GM12878 (cell line): Measurements from ENCODE around the gene LSM14B. TPM values are rescaled to one million over a fixed set of nuclear protein-coding genes. Genes with fewer than 3 reads are reported as not detected.

Source experiments
- ATAC-seq: fragments of 200-7000 bp; cut with Tn5 transposase; 3 replicates; pipeline ENCODE4 v1.9.1; 2020; ENCODE audit warnings: mild to moderate bottlenecking, moderate library complexity
- BruUV-seq: library from RNA; stranded (reverse); fragments of 400-500 nt; replicated peaks from 2 replicates; lab custom pipeline; 2021; lab: Mats Ljungman, UMichigan
- CTCF ChIA-PET: fragments of 300-600 bp; sonication (Branson Sonifier 250); formaldehyde crosslinking; extraction: SDS; loops from one replicate; lab custom pipeline; 2021; ENCODE audit warnings: inconsistent platforms; lab: Yijun Ruan, JAX
- POLR2A ChIA-PET: fragments of 350-600 bp; formaldehyde crosslinking; extraction: SDS; loops from one replicate; lab custom pipeline; 2021; ENCODE audit warnings: inconsistent platforms; lab: Charles Lee
- RAD21 ChIA-PET: fragments of 300-600 bp; sonication (Branson Sonifier 250); formaldehyde crosslinking; loops from one replicate; lab custom pipeline; 2023; ENCODE audit warnings: antibody characterized with exemption; ENCODE audit not compliant: unreplicated experiment; lab: Charles Lee
- SMC1A ChIA-PET: fragments of 300-600 bp; sonication (Branson Sonifier 250); formaldehyde crosslinking; loops from one replicate; lab custom pipeline; 2023; ENCODE audit not compliant: unreplicated experiment, uncharacterized antibody; lab: Charles Lee
- DNase-seq: peaks from one replicate; pipeline ENCODE4 v3.0.0-alpha.2; 2011; ENCODE audit warnings: low read depth, low spot score
- FAIRE-seq: peaks from 3 replicates; lab custom pipeline; 2011; peaks lifted over from hg19 to GRCh38; lab: Jason Lieb, UNC
- H2AFZ ChIP-seq: 2 replicates; pipeline ENCODE4 v1.6.0; 2011; ENCODE audit warnings: low read depth, low read length, control low read depth; ENCODE audit not compliant: control insufficient read depth
- H3K27ac ChIP-seq: 2 replicates; pipeline ENCODE4 v1.5.1; 2011; ENCODE audit warnings: control low read depth; ENCODE audit not compliant: control insufficient read depth, insufficient read depth
- H3K27me3 ChIP-seq, 2 experiments: replicated peaks in 1 of 2; 2 replicates each; pipeline versions ENCODE4 v1.6.0 to v1.6.1; 2011; ENCODE audit warnings: low read length in 1 of 2; ENCODE audit not compliant: control insufficient read depth in 2 of 2, insufficient read depth in 2 of 2
- H3K36me3 ChIP-seq, 2 experiments: 2 replicates each; pipeline ENCODE4 v1.5.1; 2011; ENCODE audit warnings: low read length in 1 of 2; ENCODE audit not compliant: control insufficient read depth in 2 of 2, insufficient read depth in 2 of 2
- H3K4me1 ChIP-seq: 2 replicates; pipeline ENCODE4 v1.6.1; 2011; ENCODE audit warnings: mild to moderate bottlenecking, low read length, moderate library complexity, mixed read lengths; ENCODE audit not compliant: control insufficient read depth, insufficient read depth
- H3K4me2 ChIP-seq: 2 replicates; pipeline ENCODE4 v1.6.0; 2011; ENCODE audit warnings: control low read depth; ENCODE audit not compliant: control insufficient read depth, insufficient read depth
- H3K4me3 ChIP-seq: fragments of 200-600 bp; sonication (generic); 2 replicates; pipeline ENCODE4 v1.5.1; 2016
- H3K79me2 ChIP-seq: 2 replicates; pipeline ENCODE4 v1.6.0; 2011; ENCODE audit warnings: low read length; ENCODE audit not compliant: control insufficient read depth, insufficient read depth
- H3K9ac ChIP-seq: 2 replicates; pipeline ENCODE4 v1.8.0; 2011; ENCODE audit warnings: low read length, control low read depth, mixed read lengths; ENCODE audit not compliant: control insufficient read depth, insufficient read depth
- H3K9me3 ChIP-seq: replicated peaks from 3 replicates; pipeline ENCODE4 v1.5.1; 2011; ENCODE audit warnings: mild to moderate bottlenecking, low read length; ENCODE audit not compliant: control insufficient read depth, insufficient read depth
- H4K20me1 ChIP-seq: 2 replicates; pipeline ENCODE4 v1.6.0; 2011; ENCODE audit not compliant: control insufficient read depth, insufficient read depth
- BRCA1 ChIP-seq: IDR thresholded peaks from 2 replicates; pipeline ENCODE4 v1.6.1; 2011; ENCODE audit warnings: low read depth, low read length, improper control_type of control experiment
- CBFB ChIP-seq: IDR thresholded peaks from 2 replicates; pipeline ENCODE4 v1.6.1; 2016; ENCODE audit warnings: antibody characterized with exemption, low read depth
- CREB1 ChIP-seq: IDR thresholded peaks from 2 replicates; pipeline ENCODE4 v1.6.1; 2012; ENCODE audit warnings: low read depth, mild to moderate bottlenecking, inconsistent platforms
- JUNB ChIP-seq: IDR thresholded peaks from 2 replicates; pipeline ENCODE4 v1.6.1; 2016; ENCODE audit warnings: antibody characterized with exemption, mild to moderate bottlenecking
- NFYA ChIP-seq: IDR thresholded peaks from 2 replicates; pipeline ENCODE4 v1.6.1; 2011; ENCODE audit warnings: low read depth, mild to moderate bottlenecking, low read length, improper control_type of control experiment, borderline replicate concordance
- SP1 ChIP-seq: IDR thresholded peaks from one replicate; pipeline ENCODE4 v1.6.1; 2011; ENCODE audit warnings: low read depth, low read length
- STAT3 ChIP-seq: IDR thresholded peaks from 2 replicates; pipeline ENCODE4 v1.6.1; 2011; ENCODE audit warnings: low read depth, low read length, improper control_type of control experiment
- WGBS: methylation state at CpG from one replicate; pipeline ENCODE4 v1.1.6; 2016; ENCODE audit warnings: low lambda C conversion rate; ENCODE audit not compliant: insufficient replicate concordance, insufficient coverage; ENCODE audit errors: missing lambda C conversion rate; 5-methylcytosine and 5-hydroxymethylcytosine counted together
- in situ Hi-C: fragments of 300-500 bp; cut with MboI; formaldehyde crosslinking; loops from 9 replicates; pipeline ENCODE4 v1.14.3; 2018; ENCODE audit warnings: mixed read lengths
- intact Hi-C: fragments of 100-400 bp; cut with micrococcal nuclease; formaldehyde crosslinking; loops from one replicate; pipeline ENCODE4 v1.14.2; 2022; ENCODE audit not compliant: unreplicated experiment
- polyA plus RNA-seq, 11 experiments: library from polyadenylated mRNA; depleted of rRNA in 4 of 11; unstranded in 6 of 11; stranded (reverse) in 5 of 11; fragments of >200 nt; fragmentation: Nextera tagmentation in 4 of 11; fragmentation: Illumina TruSeq in 1 of 11; extraction: Ambion mirVana in 4 of 11; extraction: Trizol in 1 of 11; gene quantifications; 1 replicate in 1 of 11; 2 replicates in 10 of 11; pipeline versions ENCODE4 v1.2.1 to v1.2.3, GENCODE V29; 2011 to 2016; ENCODE audit warnings: inconsistent platforms in 2 of 11, missing spikeins in 2 of 11, low read depth in 1 of 11
- total RNA-seq, 4 experiments: library from RNA; depleted of rRNA in 3 of 4; stranded (reverse); fragments of >200 nt in 3 of 4; fragmentation: Illumina TruSeq in 1 of 4; extraction: Trizol in 1 of 4; gene quantifications; 2 replicates each; pipeline versions ENCODE4 v1.2.1 to v1.2.3, GENCODE V29; 2013 to 2021
- TF ChIP-seq, protein P1 (sequence below): fragments of 450-650 bp; IDR thresholded peaks from 2 replicates; pipeline ENCODE4 v1.6.1; 2016; ENCODE audit warnings: mild to moderate bottlenecking, moderate library complexity, borderline replicate concordance
- TF ChIP-seq, protein P2 (sequence below): IDR thresholded peaks from 2 replicates; pipeline ENCODE4 v1.6.1; 2012; ENCODE audit warnings: low read depth, low read length, improper control_type of control experiment

Gene LSM14B
- total and polyA plus RNA-seq, 10 of the 15 experiments (the other 5 are each of a cell fraction or from before 2014, with no cell fraction given) = 0.56 to 34.3 (median 15.6) TPM

DNA sequence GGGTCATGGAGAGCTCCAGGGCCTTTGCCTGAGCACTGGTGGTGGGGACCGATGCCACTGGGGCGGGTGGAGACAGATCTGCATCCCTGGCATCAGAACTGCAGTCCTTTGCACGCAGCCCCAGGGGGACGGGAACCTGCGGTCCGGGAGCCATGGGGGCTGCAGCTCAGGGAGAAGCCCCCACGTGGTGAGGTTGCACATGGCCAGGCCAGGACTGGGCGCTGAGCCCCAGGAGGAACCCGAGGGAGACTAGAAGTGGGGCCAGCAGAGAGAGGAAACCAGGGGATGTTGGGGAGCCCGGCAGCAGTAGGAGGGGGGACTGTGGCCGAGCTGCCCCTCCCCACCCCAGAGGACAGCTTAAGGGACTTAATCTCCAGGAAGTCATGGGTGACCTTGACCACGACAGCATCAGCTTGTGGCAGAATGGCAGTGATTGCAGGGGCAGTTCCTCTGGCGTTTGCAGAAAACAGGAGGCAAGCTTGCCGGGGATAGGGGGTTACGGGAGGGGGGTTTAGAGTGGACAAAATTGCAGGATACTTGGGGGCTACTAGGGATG is 18.0 kb upstream of the LSM14B start:
- H3K27ac ChIP-seq = no peak overlapping the region
- RAD21 ChIA-PET = no interaction called here
- H3K79me2 ChIP-seq = no peaks in the 10 kb centered on the region
- H3K9me3 ChIP-seq = peaks cover 11% of the 10 kb centered on the region; the same call in 1 of the 3 replicates
- intact Hi-C loops (no loop called here), in situ Hi-C loops (no loop called here)
- no peaks in the 10 kb centered on the region for H3K27me3 ChIP-seq
- 40% methylated on average over 15 of the region's 15 CpGs for WGBS
- FAIRE-seq (no peak), ATAC-seq (no peak), DNase-seq (no peak)
- CTCF ChIA-PET = no interaction called here
- H3K4me3 ChIP-seq = no peak overlapping the region
- H3K4me2 ChIP-seq = no peak overlapping the region
- H2AFZ ChIP-seq = no peak overlapping the region
- SMC1A ChIA-PET = no interaction called here
- no peak overlapping the region for H3K9ac ChIP-seq
- no peaks in the 10 kb centered on the region for H3K36me3 ChIP-seq
- no TSS peak for BruUV-seq
- POLR2A ChIA-PET = interaction anchor here (0.6 kb wide), 1 partner anchor 50 kb away, joined by 4 read pairs; no protein-coding TSS in a partner anchor
- H4K20me1 ChIP-seq = no peaks in the 10 kb centered on the region
- no peaks in the 10 kb centered on the region for H3K4me1 ChIP-seq
- no peak for TF ChIP-seq CBFB
- no peak for TF ChIP-seq STAT3
- no peak for TF ChIP-seq BRCA1
- no peak for TF ChIP-seq CREB1
- TF ChIP-seq NFYA = no peak
- TF ChIP-seq, protein P1, sequence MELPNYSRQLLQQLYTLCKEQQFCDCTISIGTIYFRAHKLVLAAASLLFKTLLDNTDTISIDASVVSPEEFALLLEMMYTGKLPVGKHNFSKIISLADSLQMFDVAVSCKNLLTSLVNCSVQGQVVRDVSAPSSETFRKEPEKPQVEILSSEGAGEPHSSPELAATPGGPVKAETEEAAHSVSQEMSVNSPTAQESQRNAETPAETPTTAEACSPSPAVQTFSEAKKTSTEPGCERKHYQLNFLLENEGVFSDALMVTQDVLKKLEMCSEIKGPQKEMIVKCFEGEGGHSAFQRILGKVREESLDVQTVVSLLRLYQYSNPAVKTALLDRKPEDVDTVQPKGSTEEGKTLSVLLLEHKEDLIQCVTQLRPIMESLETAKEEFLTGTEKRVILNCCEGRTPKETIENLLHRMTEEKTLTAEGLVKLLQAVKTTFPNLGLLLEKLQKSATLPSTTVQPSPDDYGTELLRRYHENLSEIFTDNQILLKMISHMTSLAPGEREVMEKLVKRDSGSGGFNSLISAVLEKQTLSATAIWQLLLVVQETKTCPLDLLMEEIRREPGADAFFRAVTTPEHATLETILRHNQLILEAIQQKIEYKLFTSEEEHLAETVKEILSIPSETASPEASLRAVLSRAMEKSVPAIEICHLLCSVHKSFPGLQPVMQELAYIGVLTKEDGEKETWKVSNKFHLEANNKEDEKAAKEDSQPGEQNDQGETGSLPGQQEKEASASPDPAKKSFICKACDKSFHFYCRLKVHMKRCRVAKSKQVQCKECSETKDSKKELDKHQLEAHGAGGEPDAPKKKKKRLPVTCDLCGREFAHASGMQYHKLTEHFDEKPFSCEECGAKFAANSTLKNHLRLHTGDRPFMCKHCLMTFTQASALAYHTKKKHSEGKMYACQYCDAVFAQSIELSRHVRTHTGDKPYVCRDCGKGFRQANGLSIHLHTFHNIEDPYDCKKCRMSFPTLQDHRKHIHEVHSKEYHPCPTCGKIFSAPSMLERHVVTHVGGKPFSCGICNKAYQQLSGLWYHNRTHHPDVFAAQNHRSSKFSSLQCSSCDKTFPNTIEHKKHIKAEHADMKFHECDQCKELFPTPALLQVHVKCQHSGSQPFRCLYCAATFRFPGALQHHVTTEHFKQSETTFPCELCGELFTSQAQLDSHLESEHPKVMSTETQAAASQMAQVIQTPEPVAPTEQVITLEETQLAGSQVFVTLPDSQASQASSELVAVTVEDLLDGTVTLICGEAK = no peak
- no peak for TF ChIP-seq JUNB
- TF ChIP-seq SP1 = no peak
- TF ChIP-seq, protein P2, sequence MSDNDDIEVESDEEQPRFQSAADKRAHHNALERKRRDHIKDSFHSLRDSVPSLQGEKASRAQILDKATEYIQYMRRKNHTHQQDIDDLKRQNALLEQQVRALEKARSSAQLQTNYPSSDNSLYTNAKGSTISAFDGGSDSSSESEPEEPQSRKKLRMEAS = no peak
